HG02642 (cell line): Measurements from ENCODE around the gene FLRT3.

ENCODE experiments used
- ATAC-seq: cut with Tn5 transposase; IDR thresholded peaks from one replicate; pipeline ENCODE4 v1.9.1; 2021; ENCODE audit warnings: mild to moderate bottlenecking; ENCODE audit not compliant: unreplicated experiment, poor library complexity

FLRT3 gene

DNA sequence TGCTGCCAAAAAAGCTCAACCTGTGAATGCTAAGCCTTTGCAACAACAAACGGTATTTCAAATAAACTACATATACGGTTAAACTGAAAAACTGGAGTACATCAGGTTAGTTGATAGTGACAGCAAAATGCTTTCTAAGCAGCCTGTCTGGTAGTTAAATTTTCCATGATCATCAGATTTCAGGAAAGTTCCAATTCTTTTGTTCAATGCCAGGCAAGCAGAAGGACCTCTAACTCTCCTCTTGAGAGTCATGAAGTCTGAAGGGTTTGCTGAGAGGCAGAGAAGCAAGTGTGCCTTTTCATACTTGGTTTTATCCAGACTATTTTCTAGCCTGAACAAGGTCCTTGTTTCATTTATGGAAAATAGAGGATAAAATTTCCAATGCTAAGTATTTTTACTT is 4.5 kb downstream of the FLRT3 start:
- ATAC-seq: no peak

DNA sequence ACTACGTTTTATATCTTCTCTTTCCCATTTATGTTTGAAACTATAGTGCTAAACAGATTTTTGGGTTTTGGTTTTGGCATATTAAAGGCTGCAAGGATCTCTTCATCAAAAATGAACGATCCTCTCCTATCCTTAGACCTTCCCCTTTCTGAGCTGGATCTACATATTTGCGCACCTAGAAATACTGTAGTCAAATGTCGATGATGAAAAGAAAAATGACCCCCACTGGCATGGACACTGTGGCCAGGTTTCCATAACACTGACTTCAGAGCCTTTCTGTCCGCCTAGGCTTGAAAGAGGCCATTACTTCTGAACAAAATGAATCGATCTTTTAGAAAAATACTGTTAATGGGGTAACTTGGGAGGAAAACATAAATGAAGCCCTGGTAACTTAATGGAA is 5.8 kb downstream of the FLRT3 start:
- ATAC-seq: no peak

DNA sequence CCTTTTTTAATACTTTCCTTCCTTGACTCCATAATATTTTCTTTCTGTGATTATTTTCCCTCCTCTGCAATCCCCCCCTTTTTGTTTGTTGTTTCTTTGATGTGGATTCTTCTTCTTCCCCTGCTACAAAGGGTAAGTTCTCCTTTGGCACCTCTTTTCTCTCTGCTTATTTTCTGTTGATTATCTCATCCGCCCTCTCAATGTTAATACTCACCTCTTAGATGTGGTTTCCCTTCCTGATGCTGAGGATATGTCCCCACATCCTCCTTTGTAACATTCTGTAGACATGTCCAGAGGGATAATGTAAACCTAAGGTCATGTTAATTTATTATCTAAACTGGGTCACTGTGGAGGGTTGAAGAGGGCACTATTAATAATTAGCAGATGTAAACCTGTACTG is 17.7 kb downstream of the FLRT3 start:
- no peak for ATAC-seq

DNA sequence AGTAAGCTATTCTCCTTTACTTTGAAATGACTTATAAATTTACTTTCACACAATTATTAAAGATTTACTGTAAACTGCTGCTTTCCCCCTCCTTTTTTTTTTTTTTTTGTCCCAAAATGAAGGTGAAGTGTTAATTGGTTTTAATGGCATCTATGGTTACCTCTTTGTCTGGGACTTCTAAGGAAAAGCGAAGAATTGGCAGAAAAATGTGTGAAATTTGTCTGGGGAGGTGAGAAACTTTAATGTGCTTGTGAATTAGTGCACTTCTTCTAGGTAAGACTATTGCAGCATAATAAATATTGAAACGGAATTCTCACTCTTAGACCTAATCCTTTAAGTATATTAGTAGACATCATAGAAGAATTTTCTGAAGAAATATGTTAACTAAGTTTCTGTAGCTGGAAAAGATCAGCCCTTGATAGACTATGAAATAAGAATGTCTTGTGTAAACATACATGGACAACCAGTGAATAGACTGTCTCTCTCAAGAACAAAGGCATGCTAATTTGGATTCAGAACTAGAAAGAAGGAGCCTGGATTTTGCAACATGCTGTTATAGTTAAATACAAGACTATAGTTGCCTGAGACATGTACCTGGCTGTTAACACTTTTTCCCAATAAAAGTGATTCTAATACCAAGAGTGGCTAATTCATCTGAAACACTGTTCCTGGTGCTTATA is 23.9 kb downstream of the FLRT3 start:
- no peak for ATAC-seq

DNA sequence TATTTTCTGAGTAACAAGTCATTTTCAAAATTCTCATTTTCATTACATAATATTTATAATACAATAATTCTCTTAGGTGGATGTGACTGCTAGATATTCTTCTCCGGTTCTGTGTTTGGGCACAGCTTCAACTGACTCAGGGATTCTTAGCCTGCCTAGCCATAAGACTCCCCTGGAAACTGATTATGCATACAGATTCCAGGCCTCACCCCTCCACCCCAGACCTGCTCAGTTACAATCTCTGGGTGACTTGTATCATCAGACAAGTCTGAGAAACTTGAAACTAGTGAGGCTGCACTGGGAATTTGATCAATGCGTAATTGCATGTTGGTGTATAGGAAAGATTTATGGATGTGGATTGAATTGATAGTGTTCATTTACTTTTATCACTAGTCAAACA is 25.4 kb downstream of the FLRT3 start:
- no peak for ATAC-seq

DNA sequence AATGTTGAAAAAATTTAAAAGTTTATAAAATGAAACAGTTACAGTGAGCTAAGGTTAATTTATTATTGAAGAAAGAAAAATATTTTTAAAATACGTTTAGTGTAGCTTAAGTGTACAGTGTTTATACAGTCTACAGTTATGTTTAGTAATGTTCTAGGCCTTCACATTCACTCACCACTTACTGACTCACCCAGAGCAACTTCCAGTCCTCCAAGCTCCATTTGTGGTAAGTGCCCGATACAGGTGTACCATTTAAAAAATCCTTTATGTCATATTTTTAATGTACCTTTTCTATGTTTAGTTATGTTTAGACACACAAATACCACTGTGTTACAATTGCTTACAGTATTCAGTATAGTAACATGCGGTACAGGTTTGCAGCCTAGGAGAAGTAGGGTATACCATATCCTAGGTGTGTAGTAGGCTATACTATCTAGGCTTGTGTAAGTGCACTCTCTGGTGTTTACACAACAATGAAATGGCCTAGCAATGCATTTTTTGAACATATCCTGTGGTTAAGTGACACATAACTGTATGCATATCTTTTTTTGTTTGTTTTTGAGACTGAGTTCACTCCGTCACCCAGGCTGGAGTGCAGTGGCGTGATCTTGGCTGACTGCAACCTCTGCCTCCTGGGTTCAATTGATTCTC is 26.3 kb downstream of the FLRT3 start:
- no peak for ATAC-seq

DNA sequence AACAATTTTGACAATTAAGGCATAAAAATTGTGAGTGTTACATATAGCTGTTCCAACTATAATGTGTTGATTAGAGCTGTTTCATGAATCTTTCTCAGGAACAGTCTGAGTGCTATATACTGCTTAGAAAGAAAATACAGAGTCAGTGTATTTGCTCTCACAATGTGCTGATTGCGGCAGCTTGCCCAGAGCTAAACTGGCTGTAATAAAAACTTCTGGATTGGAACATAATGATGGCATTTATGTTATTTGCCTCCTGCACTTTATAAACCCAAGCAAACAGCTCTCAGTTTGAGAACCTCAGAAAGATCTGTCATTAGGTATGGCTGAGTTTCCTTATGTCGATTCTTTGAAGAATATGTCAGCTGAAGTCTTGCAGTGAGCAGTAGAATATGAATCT is 29.5 kb downstream of the FLRT3 start:
- no peak for ATAC-seq

DNA sequence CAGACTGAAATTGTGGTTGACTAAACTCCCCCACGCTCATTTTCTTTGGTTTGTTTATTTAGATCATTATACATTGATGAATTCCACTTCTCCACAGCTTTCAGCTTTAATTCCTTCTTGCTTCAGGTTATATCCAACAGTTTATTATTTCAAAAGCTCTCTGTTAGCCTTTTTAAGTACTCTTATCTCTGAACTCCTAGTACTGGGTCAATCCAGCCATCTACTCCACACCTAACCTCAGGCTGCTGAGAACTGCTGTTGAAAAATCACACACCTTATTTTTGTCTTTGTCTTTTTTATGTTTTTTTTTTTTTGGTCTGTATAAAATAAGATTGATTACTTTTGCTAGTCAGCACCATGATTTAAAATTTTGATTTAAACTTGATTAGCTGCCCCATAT is 32.9 kb downstream of the FLRT3 start:
- no peak for ATAC-seq

DNA sequence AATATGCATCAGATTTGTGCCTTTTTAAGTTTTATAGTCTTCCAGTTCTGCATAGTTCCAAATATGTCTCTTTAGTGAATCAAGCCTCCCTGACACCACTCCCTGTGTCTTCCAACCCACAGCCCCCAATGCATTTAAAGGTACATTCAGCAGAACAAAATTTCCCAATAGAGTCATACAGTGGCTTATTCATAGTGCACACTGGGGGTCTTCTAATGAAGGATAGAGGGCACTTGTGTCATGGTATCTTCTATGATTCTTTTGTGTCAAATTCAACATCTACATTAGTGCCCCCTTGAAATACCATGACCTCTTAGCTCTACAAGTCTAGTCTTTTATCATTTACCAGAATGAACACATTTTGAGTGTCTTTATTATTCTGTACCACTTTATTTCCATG is 33.8 kb downstream of the FLRT3 start:
- ATAC-seq: no peak

DNA sequence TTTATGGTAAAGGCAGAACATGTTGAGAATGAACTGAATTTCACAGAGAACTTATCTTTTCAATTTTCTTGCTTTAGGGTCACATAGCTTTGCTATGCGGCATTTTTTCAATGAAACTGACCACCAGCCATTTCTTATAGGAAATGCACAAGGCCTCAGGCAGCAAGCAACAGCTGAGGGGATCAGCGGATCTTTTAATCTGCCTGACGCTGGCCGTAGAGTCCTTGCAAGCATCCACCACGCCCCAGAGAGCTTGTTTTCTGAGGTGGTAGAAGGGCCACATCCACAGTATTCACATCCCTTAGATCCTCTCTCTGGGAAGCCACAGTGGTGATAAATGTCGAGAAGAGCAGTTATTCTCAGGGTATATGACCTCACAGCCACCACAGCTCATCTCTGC is 34.3 kb downstream of the FLRT3 start:
- no peak for ATAC-seq

DNA sequence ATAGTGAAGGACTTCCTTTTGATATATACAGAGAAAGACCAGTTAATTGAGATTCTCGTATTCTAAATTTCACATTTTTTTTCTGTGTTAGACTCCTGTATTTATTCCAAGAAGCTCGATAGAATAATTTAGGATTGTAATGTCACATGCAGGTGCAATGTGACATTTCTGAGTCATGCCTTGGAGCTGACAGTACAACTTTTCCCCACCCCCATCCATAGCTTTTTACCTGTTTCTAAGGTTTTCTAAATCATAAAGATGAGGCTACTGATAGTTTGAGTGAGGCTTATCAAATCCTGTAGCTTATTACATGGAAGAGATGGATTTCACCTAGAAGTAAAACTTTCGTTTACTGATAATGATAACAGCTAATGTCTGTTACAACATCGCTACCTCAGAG is 37.6 kb downstream of the FLRT3 start:
- ATAC-seq: no peak

DNA sequence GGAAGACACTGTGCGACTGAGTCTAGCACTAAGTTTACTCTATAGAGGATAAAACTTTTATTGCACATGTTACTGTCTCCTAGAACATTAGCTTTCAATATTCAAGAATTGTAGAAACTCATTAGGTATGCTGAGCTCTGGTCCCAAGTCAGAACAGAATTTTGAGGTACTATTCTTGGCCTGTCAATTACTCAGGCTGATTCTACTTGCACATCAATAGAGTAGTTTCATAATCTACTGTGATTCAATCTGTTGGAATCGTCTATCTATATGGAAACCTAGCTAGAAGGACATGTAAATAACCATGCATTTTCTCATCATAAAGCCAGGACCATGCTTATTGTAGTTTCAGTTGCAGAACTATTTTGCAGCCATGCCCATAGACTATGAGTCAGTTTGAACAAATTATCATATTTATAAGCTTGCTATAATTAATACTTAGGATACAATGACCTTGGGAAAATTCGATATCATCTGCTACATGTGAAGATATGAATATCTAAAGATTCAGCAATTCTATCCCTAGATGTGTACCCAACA is 41.6 kb downstream of the FLRT3 start:
- no peak for ATAC-seq

DNA sequence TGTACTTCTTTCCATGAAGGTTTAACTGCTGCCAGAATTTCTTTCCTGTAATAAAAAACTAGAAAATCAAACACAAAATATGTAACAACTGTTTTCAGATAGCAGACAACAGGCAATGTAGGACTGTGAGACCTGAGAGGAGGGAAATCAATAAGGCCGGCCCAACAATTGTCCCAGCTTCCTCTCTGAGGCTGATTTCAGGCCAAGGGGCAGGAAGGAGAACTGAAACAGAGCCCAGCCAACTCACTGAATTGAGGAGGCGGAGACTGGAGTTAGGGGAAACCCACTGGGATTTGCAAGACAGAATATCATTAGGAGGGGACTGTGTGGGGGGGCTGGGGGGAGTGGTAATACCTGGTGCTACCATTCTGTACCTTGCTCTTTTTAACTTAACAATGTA is 42.2 kb downstream of the FLRT3 start:
- no peak for ATAC-seq

DNA sequence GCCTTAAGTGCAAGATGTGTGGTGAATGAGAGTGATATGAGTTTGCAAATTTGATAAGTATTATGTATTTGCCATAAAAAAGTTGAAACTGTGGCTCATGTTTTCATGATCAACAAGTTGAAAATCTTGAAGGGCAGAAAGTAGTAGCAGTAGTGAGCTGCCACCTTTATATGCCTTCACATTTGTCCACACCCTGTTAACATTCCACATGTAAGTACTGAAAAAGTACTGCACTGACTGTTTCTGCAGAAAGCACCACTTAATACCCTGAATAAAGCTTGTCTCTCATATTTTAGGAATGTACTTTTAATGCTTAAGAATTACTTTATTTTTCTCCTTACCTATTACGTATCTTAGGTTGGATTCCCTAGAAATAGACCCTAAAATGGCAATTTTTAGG is 45.9 kb downstream of the FLRT3 start:
- ATAC-seq: no peak

DNA sequence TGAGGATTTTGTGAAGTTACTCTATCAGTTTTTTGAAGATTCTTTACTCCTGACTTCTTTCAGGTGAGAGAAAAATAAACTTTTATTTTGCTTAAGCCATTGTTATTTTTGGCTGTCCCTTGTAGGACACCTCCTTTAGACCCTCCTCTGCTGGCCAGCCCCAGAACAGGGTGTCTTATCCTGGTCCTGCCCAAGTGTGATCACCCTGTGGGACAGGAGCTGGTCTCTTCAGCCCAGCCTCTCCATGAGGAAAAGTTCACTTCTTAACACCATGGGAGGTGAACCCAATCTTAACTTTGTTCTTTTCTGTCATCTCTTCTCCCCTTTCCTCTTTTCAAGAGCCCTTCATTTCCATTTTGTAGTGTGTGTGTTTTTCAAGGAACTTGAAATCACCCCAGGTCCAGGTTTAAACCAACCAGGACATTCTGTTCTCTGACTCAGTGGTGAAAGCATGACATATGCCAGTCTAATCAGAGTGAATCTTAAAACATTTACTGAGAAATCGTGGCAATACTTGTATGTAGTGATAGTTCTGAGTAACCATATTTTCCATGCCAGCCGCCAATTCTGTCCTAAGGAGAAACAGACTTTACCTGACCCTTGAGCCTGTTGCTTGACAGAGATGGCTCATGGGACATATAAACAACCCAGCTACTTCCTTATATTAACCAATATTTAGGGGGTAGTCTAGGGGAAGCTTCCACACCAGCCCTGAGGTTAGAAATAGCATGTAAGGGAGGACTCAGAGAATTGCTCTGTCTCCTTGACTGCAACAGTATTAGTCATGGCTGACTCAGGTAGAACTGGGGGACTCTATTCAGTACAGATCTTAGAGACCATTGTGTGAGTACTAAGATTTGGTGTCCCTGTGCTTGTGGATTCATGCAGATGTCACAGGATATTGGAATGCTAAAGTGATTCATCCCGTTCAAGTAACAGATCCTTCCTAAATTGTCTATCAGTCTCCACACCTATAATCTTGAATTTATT is 48.8 kb downstream of the FLRT3 start:
- no peak for ATAC-seq

DNA sequence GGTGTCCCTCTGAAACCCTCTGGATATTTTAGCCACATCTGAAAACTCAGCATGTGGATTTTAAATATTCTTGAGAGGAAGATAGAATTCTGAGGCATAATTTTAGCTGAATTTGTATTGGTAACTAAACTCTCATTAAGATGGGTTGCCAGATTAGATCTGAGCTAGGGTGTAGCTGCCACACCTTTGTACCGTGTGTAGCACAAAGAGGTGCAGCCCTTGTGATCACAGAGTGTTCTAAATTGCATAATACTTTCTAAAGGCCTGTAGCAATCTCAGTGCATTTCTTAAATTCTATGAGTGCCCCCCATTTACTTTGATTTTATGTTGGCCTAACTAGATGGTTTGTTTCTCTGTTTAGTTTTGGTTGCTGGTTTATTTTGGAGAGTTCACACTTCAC is 53.0 kb downstream of the FLRT3 start:
- ATAC-seq: no peak

DNA sequence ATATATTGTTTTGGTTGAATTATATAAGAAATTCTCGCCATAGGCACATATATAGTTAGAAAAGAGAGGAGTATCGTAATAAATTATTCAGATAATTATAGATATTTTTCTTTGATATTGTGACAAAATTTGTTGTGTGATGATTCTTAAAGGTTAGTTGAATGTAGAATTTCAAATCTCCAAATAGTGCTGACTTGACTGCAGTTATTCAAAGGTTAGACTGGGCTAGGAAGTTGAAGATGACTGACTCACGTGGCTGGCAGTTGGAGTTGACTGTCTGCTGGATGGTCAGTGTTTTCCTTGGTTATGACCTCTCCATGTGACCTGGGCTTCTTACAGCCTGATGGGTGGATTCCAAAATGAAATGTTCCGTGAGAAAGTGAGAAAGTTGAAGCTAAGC is 55.3 kb downstream of the FLRT3 start:
- ATAC-seq: no peak
